ENCODE measurements around the gene NFASC.

The NFASC gene

GRCh38 chr1:204983136-204983535, 112.5 kb downstream of the NFASC start:
- DNase-seq (ENCODE audit: low read depth) = no peak

DNA sequence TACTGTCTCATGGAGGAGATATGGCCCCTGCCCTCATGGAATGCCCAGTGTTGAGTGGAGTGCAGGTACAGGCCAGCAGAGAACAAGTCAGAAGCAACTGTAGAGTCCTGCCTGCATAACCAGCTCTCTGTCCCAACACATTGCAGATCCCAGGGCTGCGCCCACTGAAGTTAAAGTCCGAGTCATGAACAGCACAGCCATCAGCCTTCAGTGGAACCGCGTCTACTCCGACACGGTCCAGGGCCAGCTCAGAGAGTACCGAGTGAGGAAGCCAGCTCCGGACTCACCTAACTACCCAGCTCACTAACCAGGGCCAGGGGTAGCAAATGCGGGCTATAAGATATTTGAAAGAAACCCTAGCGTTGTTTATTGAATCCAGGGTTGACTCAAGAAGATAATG, 113.2 kb downstream of the NFASC start:
- DNase-seq (ENCODE audit: low read depth) = no peak

DNA sequence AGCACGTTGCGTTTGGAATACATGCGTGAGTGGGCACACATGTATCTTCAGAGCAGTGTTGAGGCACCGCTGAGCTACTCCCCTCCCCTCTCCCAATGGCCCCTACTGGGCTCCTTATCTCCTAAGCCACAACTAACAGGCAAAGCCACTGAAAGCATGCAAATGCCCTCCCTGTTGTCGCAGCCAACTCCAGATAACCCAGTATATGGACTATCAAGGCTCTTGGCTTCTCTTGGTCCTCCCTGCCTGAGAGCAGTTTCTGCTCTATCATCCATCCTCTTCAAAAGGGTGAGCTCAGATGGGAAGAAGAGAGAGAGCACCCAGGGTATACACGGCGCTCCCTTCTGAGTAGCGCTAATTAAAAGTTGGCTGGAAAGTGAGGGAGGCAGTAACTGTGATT, 113.8 kb downstream of the NFASC start:
- DNase-seq (ENCODE audit: low read depth) = no peak

- no peak for DNase-seq (ENCODE audit: low read depth)
These were observed 115.5 kb downstream of the NFASC start for GRCh38 chr1:204986181-204986580.

GRCh38 chr1:204987689-204988088, 117.0 kb downstream of the NFASC start:
- DNase-seq (ENCODE audit: low read depth) = no peak

DNA sequence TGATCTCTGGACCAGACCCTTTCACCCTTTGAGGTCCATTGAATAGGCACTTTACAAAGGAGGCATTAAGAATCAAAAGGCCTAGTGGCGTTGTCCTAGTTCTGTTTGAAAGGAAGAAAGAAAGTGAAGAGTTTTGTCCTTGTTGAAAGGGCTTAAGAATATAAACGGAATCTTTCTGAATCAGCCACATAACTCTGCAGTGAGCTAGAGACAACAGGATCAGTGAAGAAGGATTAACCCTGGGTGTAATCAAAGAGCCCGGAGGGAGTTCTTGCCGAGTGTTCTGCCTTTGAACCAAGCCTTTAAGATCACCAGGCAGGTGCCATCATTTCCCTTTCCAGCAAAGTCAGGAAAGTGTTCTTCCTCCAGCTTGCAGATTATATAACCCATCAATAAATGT, 117.5 kb downstream of the NFASC start:
- no peak for DNase-seq (ENCODE audit: low read depth)

- DNase-seq (ENCODE audit: low read depth) = peak; percentile 5
These were observed 118.8 kb downstream of the NFASC start for GRCh38 chr1:204989266-204990058.

DNA sequence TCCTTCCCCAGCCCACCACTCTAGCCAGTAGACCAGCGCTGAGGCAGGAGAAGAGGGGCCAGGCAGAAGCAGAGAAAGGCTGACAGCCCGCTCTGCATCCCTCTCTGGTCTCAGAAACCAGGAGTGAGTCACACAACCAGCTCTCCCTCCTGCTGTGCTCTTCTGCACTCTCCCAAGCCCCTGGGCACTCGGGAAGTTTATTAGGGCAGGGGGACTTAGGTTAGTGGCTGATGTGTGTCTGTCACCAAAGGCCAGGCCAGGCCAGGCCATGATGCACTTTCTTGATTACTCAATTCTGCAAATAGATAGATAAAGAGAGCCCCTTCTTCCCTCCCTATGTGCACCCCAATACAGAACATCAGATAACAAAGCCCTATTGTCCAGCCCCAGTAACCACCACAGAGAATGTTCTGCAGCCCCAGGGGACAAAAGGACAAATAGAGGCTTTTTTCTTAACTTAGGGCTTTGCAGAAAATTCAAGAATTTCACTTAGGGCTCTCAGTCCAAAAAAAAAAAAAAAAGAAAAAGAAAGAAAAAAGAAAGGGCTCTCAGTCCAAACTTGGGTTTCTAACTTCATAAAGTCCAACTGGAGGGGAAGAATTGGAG, 119.5 kb downstream of the NFASC start:
- no peak for DNase-seq (ENCODE audit: low read depth)

DNA sequence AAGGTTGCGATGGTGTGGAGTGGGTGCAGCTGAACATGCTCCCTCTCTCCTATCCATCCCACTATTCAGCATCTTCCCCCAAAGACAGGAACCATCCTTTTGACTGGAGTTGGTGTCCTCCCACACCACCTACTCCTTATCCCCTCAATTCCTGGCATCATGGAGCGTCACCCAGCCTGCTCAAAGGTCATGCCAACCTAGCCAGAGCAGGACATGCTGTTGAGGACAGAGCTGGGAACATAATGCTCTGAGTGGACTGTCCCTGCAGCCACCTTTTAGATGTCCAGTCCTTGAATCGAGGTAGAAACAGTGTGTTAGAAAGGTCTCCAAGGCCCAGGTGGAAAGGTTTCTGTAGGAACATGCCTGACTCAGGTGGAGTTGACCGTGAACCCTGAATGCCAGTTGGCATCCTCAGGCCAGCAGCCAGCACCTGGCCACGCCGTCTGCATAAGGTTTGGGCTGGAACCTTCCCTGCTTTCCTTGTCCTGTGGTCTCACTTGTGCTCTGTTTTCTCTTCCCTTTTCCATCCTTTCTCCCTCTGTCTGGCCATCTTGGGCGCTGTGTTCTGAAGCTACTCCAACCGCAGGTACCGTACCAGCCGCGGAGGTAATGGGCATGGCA, 120.2 kb downstream of the NFASC start:
- no peak for DNase-seq (ENCODE audit: low read depth)

DNA sequence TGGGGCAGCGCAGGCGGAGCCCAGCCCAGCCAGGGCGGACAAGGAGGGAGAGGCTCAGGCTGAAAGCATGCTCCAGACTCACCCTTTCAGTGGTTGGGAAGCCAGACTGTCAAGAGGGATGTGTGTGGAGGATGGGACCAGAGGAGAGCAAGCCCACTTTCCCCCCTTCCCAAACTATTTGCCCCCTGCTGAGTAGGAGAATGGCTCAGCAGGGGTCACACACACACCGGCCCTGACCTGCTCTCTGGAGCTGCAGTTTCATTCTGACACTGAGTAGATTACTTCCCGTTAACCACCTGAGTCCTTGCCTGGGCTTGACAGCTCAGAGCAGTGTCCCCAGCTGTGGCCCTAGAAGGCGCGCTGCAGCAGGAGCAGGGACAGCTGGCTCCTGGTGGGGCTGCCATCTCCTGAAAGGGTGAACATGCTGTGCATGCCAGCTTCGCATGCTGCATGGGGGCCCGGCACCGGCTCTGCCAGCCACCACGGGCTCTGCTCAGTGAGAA, 120.7 kb downstream of the NFASC start:
- no peak for DNase-seq (ENCODE audit: low read depth)

GRCh38 chr1:204992201-204992997, 121.7 kb downstream of the NFASC start:
- DNase-seq (ENCODE audit: low read depth) = no peak

DNA sequence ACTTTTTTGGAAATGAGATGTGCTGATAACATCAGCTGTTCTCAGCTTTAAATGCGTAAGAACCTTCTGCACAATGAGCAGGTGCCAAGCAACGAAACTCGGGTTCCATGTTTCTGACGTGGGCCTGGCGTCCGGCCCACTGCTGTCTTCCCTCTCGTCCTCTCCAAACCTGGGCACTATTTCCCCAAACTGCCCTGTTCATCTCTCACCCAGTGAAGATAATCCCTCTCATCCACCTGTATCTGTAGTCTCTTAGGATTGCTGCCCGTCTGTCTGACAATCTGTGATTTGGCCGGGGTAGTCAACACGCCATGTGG, 122.3 kb downstream of the NFASC start:
- DNase-seq (ENCODE audit: low read depth) = no peak

DNA sequence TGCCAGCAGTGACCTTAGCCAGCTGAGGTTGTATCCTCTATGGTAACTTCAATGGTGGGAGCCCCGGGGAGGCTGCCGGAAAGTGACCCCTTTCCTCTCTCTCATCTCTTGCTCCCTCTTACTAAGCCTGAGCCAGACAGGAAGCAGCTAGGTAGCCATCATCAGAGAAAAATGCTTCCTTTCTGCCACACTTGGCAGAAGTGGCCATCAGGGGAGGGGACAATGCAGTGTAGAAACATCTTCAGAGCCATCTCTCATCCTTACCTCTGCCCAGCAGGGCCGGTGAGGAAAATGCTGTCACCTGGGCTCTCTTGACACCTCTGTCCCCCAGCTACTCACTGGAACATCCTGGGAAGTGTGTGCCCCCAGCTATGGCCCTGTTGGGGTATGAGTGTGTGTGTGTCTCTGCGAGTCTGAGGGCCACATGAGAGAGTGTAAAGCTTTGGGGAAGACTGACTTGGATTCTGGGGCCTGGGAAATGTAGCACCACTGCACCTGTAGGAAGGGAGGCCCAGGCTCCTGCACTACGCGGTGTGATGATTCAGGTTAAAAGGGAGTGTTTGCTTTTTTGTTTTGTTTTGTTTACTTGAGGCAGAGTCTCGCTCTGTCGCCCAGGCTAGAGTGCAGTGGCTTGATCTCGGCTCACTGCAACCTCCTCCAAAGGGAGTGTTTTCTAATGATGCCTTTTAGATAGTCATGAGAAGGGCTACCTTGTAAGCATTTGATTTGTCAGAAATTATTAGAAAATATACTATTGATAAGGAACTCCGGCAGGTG, 123.6 kb downstream of the NFASC start:
- DNase-seq (ENCODE audit: low read depth) = no peak

- DNase-seq (ENCODE audit: low read depth) = no peak
These were observed 126.3 kb downstream of the NFASC start for GRCh38 chr1:204996981-204997380.

DNA sequence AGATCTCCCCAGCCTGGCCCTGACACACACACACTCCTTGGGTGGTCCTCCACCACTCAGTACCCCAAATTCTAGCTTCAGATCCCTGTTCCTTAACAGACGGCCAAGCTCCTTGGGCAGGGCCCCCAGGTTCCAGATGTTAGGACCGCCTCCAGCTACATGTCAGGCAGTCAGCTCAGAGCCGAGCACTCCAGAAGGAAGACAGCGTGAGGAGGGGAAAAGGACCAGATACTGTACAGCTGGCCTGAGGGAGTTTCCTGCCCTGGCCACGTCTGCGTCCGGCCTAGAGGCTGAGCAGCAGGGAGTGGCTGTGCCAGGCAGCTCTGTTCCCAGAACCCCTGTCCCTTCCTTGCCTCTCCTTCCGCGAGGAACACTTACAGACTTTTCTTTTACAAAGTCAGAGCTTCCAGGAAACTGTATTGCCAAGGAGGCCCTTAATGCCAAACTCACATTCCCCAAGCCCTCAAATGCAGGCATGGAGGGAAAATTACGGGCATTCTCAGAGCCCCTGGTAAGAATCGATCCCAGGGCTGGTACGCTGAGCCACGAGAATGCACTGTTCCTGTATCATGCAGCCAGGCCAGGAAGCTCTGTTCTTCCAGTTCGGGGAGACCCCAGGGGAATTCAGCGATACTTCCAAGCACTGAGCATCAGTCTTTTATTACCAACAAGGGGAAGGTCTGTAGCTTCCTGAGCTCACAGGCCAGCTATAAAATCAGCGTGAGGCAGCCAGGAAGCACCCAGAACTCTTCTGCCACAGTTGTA, 127.1 kb downstream of the NFASC start:
- no peak for DNase-seq (ENCODE audit: low read depth)

GRCh38 chr1:205001162-205001561, 130.5 kb downstream of the NFASC start:
- DNase-seq (ENCODE audit: low read depth) = no peak

- no peak for DNase-seq (ENCODE audit: low read depth)
These were observed 132.0 kb downstream of the NFASC start for GRCh38 chr1:205002705-205003104.

DNA sequence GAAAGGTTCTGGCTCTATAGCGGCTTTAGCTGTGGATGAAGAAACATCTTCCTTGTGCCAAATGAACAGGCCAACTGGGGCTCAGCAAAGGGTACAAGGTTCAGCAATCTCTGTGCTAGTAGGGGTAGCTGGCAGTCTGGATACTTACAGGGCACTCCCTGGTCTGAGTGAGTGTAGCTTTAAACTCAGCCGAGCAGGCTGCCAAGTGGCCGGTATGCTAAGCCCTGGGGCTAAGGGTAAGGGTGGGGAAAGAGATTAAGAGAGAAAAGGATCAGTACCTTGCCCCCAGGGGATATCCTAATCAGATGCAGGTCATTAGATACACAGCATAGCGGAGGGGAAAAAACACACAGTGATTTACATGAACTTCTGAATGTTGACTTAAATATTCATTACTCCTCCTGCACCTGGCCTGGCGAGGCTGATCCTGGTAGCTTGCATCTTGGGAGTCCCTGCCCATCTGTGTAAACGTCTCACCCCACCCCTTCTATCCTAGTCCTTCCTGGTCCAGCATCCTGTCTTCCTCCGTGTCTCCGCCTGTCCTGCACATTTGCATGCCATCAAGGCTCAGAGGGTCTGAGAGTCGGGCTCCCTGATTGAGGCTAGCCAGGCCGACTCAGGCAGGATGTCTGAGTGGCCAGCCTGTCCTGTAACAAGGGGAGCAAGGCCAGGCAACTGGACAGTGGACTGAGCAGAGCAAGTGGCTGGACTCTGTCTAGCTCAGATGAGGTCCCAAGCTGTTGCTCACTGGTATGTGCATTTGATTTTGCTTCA, 132.9 kb downstream of the NFASC start:
- DNase-seq (ENCODE audit: low read depth) = no peak

DNA sequence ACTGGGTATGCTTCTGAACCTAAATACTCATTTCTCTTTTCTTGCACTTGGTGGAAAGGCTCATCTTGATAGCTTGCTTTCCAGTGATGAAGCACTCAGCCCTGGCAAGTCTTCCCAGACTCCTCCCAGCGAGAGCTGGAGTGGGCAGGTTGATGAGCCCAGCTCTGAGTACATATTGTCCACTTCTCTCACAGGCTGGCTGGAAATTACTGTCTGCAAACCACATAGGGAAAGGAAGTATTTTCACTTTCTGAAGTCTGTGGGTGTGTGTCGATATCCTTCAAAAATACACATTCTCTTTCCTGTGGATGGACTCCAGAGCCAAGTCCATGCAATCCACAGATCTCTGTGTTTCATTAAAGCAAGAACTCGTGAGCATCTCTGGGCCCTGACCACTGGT, 133.7 kb downstream of the NFASC start:
- no peak for DNase-seq (ENCODE audit: low read depth)

DNA sequence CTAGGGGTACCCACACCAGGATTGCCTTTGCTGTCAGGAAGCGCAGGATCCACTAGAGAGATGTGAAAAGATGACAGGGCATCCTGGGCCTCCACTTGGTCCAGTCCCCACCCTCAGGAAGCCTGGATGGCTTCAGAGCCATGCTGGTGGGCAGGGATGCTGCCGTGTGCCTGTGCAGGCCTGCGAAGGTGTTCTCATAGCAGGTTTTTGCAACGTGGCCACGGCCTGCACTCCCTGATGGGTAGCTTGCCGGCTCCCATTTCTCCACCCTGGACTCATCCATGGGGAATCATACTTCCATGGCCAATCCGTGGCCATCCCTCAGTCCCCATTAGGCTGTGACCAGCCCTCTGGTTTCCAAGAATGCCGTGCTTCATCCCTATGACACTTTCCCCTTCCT, 138.2 kb downstream of the NFASC start:
- no peak for DNase-seq (ENCODE audit: low read depth)
